Frontal cortex (tissue), 4 donors: ENCODE measurements around the gene ZBTB48. TPM values are rescaled to one million over a fixed set of nuclear protein-coding genes. Genes with fewer than 3 reads are reported as not detected.
"Not testable (repeated sequence)": the region's sequence is repeated elsewhere in the genome, so short reads cannot be mapped to it uniquely, and the experiment has no call there.

Experiments used
- DNase-seq, 2 donors: peaks; one replicate each; pipeline ENCODE4 v3.0.0; 2012; ENCODE audit warnings: low spot score in 2 of 2
- FAIRE-seq: peaks from 2 replicates; lab custom pipeline; 2012; peaks lifted over from hg19 to GRCh38; lab: Jason Lieb, UNC
- small RNA-seq: library from RNA; depleted of rRNA; stranded (forward); fragments of <200 nt; gene quantifications from one replicate; pipeline ENCODE3, GENCODE V24; 2014
- total RNA-seq: library from RNA; depleted of rRNA; stranded (reverse); fragments of >200 nt; gene quantifications from one replicate; pipeline ENCODE4 v1.2.3, GENCODE V29; 2014
- donor health status: control.
- donor health status: control.
- donor health status: control.

The ZBTB48 gene
- total RNA-seq, 1 donor from 2014 or later = 11.4 TPM

DNA sequence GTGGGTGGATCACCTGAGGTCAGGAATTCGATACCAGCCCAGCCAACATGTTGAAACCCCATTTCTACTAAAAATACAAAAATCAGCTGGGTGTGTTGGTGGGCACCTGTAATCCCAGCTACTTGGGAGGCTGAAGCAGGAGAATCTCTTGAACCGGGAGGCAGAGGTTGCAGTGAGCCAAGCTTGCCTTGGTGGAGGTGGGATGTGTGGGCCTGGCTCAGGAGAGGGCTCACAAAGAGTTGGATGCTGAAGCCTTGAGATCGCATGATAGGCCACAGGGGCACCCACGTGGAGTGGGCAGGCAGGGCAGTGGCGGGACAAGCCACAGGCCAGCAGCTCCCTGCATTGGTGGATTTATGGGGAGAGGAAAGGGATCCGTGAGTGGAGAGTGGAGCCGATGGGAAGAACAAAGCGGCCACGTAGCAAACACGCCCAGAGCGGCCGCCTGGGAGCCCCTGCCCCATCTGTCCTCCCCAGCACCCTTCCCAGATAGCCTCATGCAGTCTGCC, 49.2 kb downstream of the ZBTB48 start:
- FAIRE-seq = no peak

GRCh38 chr1:6630027-6630426, 50.2 kb downstream of the ZBTB48 start:
- no peak for DNase-seq
- no peak for FAIRE-seq

More for the DNA sequence above, 49.2 kb downstream of the ZBTB48 start:
- no peak for DNase-seq

DNA sequence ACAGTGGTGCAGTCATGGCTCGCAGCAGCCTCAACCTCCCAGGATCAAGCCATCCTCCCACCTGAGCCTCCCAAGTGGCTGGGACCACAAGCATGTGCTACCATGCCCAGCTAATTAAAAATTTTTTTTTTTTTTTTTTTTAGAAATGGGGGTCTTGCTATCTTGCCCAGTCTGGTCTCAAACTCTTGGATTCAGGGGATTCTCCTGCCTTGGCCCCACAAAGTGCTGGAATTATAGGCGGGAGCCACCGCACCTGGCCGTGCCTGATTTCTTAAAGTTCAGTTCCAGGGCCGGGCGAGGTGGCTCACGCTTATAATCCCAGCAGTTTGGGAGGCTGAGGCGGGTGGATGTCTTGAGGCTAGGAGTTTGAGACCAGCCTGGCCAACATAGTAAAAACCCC, 51.3 kb downstream of the ZBTB48 start:
- no peak for FAIRE-seq

GRCh38 chr1:6632588-6633514, 53.1 kb downstream of the ZBTB48 start:
- no peak for DNase-seq
- FAIRE-seq = no peak

More for the DNA sequence above, 51.3 kb downstream of the ZBTB48 start:
- no peak for DNase-seq

- FAIRE-seq (no peak), DNase-seq (peak in 1 of 2 donors; percentile 65)
Measured at GRCh38 chr1:6634371-6635052, 54.7 kb downstream of the ZBTB48 start.

DNA sequence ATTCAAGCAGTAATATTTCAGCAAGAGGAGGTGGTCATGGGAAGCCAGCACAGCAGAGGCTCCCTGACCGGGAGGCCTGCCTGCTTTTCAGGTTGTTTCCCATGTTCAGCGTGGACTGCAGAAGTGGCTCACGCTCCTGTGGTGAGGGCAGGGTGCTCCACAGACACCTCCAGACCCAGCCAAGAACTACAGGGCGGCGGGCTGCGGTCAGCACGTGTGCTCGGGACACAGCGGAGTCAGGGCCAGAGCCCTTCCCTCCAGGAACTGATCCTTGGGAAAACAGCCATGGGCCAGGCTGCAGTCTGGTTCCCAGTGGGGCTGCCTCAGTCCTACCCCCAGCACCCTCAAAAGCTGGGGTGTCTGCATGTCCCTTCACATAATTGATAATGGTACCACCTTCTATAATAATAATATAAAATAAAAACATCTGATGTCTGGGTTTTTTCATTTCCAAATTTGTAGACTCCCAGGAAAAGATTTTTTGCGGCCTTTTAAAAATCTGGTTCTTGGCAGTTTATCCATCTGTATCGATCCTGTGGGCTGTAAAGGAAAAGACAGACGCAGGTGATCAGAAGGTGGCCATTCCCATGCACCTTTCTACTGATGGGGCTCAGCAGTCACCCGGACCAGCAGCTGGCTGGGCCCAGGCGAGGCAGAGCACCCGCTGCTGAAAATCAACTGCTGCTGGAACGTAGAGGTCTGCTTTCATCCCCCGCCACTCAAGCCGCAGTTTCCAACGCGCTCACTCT, 55.5 kb downstream of the ZBTB48 start:
- DNase-seq = no peak
- FAIRE-seq = no peak

DNA sequence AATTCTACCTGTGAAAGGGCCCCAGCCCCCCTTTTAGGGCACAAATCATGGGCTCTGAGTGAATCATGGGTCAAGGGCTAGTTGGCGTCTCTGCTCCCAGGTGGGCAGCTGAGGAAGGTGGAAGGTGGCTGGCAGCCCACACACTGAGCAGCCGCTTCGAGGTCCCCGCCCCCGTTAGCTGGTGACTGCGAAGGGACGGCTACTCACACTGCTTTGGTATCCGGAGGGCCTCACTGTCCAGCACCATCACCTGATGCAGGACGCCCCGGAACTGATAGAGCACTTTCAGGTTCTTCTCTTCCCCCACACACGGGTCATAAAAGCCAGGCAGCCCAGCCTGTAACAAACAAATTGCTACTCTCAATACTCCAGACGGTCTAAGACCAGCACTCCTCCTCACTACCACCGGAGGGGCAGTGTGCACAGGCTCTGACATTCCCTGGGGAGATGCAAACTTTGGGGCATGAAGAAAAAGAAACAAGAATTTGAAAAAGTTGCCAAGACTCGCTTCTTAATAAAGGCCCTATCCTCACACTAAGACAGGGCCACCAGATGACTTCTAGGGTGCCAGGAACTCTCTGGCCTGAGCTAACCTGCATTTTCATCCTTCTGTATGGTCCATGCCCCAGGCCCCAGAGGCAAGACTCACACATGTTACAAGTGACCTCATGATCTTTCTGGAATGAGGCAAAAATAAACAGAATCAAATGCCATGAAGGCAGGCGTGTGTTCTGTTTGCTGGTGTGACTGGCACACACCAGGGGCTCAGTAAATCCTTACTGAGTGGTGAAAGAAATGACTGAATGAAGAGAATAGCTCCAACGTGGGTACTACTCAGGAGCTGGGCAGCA, 56.3 kb downstream of the ZBTB48 start:
- FAIRE-seq = no peak

GRCh38 chr1:6636778-6637177, 57.0 kb downstream of the ZBTB48 start:
- not testable (repeated sequence) for DNase-seq, FAIRE-seq

More for the DNA sequence above, 56.3 kb downstream of the ZBTB48 start:
- no peak for DNase-seq

DNA sequence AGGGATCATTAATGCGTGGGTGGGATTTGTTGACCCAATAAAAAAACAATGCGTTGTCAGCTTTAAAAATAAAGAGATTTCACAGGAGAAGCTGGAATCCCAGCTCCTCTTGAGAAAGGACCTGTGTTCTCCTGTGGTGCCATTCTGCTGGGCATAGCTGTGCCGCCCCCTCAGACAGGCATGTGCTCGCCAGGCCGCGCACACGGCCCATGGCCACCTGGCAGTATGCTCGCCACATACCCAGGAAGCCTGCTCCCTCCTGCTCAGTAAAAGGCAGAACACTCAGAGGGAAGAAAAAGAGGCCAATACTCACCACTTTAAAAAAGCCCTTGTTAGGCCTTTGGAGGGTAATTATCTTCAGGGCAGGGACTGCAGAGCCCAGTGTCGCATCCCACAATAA, 58.0 kb downstream of the ZBTB48 start:
- no peak for FAIRE-seq
- no peak for DNase-seq

- DNase-seq (peak in 1 of 2 donors; percentile 61), FAIRE-seq (no peak)
Measured at GRCh38 chr1:6638226-6638625, 58.4 kb downstream of the ZBTB48 start.

Small RNA genes lying within 50 kb of the gene (small RNA-seq; reads per million reads assigned to genes)
- not detected for gene RNU6-731P

Other genes starting within 250 kb of the ZBTB48 start
- gene ACOT7, start 186.2 kb upstream of the ZBTB48 start, total RNA-seq = 40.8 TPM
- not detected for gene HES2, start 160.1 kb upstream of the ZBTB48 start, total RNA-seq
- gene ESPN, start 155.2 kb upstream of the ZBTB48 start, total RNA-seq = not detected
- 9.0 TPM for gene TNFRSF25, start 113.8 kb upstream of the ZBTB48 start, total RNA-seq
- 24.9 TPM for gene PLEKHG5, start 88.3 kb upstream of the ZBTB48 start, total RNA-seq
- gene NOL9, start 25.5 kb upstream of the ZBTB48 start, total RNA-seq = 35.9 TPM
- not detected for gene TAS1R1, start 24.7 kb upstream of the ZBTB48 start, total RNA-seq
- gene KLHL21, start 22.9 kb downstream of the ZBTB48 start, total RNA-seq = 8.2 TPM
- gene PHF13, start 33.7 kb downstream of the ZBTB48 start, total RNA-seq = 14.3 TPM
- 22.8 TPM for gene THAP3, start 44.9 kb downstream of the ZBTB48 start, total RNA-seq
- 24.5 TPM for gene DNAJC11, start 121.8 kb downstream of the ZBTB48 start, total RNA-seq
- gene CAMTA1, start 205.5 kb downstream of the ZBTB48 start, total RNA-seq = 127 TPM